GM18907 (cell line): ENCODE measurements around the gene KCNJ10.

ENCODE experiments used
- ATAC-seq: cut with Tn5 transposase; IDR thresholded peaks from one replicate; pipeline ENCODE4 v1.9.1; 2021; ENCODE audit warnings: mild to moderate bottlenecking, moderate library complexity; ENCODE audit not compliant: unreplicated experiment

The KCNJ10 gene

DNA sequence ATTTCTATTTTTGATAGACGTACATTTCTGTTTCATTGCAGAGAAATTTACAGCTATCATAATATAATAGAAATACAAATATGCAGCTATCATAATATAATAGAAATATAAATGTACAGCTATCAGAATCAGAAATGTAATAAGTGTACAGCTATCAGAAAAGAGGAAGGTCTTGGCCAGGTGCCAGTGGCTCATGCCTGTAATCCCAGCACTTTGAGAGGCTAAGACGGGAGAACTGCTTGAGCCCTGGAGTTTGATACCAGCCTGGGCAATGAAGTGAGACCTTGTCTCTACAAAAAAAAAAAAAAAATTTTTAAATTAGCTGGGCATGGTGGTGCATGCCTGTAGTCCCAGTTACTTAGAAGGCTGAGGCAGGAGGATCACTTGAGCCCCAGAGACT is 76.0 kb downstream of the KCNJ10 start:
- ATAC-seq: no peak

DNA sequence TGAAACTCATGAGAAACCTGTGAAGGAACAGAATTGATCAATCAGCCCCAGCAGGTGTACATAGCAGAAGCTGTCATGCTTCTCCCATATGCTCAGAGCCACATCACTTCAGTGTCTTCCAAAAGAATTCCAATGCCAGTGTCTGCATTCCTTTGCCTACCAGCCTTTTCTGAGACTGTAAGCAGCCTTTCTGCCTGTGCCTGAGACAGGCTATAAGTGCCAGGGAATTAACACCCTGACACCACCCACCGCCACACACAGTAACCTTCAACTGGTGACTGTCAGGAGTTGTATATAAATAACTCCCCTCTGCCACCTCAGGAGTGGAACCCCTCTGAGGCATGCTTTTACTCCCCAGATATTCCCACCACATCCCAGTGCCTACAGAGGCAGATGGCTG is 77.8 kb downstream of the KCNJ10 start:
- no peak for ATAC-seq

DNA sequence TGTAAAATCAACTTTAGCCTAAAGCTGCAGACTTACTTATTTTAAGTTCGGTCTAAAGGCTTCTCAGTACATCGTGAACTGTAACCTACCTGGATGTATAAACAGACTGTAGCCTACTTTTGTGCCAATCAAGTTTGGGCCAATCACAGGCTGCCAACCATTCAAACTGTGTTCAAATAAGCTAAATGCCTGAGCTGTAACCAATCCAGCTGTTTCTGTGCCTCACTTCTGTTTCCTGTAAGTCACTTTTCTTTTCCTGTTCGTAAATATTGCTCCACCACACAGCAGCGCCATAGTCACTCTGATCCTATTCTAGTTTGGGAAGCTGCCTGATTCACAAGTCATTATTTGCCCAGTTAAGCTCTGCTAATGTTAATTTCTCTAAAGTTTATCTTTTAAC is 78.4 kb downstream of the KCNJ10 start:
- no peak for ATAC-seq

DNA sequence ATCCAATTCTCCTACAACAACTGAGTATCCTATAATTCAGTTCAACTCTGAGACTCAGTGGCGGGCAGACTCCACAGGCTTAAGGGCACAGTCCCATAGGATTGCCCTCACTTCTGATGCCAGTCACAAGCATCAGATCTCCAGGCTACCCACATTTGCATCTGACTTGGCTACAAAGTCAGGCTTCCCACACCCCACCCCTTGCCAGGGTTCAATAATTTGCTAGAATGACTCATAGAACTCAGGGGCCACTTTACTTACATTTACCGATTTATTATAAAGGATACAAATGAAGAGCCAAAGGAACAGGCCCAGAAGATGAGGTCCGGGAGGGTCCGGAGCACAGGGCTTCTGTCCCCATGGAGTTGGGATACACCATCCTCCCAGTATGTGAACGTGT is 80.0 kb downstream of the KCNJ10 start:
- ATAC-seq: no peak

DNA sequence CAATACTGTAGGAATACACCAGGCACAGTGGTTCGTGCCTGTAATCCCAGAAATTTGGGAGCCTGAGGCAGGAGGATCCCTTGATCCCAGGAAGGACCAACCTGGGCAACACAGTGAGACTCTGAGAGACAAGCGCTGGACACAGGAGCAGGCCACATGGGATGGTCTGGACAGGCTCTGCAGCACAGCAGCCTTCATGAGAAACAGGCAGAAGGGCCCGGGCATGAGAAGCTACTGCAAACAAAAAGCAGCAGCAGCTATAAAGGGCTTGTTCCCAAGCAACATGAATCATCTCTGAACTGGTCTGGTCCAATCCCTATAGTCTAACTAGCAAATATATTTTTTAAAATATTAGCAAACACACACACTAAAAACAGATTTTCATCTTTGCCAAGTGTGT is 80.4 kb downstream of the KCNJ10 start:
- ATAC-seq: no peak

DNA sequence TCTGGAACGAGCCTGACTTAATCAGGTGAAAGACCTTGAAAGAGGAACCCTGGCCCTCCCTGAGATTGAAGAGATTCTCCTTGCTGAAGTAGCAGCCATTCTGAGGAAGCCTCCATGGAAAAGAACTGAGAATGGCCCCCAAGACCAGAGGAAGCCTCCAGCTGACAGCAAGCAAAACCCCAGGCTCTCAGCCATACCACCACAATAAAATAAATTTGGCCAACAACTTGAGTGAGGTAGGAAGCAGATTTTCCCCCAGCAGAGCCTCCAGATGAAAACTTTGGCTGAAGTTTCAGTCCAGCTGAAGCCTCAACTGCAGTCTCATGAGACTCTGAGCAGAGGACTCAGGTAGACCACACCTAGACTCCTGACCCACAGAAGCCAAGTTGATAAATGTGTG is 82.0 kb downstream of the KCNJ10 start:
- ATAC-seq: no peak

DNA sequence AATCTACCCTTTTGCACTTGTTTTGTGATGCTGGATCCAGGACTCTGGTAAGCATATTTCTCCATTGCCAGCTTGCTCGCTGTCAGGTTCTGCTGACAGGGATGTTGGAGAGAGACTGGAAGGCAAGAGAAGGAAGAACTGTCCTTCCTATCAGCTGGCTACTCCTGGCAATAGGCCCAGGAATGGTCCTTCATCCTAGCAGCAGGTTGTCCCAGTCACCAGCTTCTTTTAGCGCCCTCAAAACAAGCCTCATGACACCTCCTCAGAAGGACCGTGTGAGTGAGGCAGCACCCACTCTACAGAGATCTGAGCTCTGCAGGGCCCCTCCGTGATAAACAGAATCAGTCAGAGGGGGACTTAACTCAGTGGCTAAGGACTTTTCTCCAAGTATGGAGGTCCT is 82.8 kb downstream of the KCNJ10 start:
- no peak for ATAC-seq

DNA sequence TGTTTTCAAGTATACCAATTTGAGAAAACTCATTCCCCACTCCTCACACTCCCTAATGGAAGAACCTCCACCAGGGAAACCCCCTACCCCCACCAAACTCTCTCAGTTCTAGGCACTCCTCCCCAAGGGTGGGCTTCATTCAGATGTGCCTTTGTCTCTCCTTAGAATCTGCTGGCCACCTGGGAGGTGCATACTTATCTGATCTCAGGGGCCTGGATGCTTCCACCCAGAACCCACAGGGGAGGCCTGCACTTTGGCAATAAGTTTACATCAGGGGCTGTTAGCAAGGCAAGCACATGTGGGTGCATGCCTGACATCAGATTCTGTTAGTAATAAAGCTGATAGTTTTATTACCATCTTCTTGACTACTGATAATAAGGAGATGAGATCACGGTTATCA is 83.4 kb downstream of the KCNJ10 start:
- no peak for ATAC-seq

DNA sequence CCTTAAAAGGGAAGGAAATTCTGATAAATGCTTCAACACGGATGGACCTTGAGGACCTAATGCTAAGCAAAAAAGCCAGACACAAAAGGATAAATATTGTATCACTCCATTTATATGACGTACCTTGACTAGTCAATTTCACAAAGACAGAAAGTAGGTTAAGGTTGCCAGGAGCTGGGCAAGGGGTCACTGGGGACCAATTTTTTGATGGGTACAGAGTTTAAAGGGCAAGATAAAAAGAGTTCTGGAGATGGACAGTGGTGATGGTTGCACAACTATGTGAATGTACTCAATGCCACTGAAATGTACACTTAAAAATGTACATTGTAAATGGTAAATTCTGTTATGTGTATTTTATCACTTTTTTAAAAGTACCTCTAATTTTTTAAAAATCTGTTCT is 83.9 kb downstream of the KCNJ10 start:
- ATAC-seq: no peak

DNA sequence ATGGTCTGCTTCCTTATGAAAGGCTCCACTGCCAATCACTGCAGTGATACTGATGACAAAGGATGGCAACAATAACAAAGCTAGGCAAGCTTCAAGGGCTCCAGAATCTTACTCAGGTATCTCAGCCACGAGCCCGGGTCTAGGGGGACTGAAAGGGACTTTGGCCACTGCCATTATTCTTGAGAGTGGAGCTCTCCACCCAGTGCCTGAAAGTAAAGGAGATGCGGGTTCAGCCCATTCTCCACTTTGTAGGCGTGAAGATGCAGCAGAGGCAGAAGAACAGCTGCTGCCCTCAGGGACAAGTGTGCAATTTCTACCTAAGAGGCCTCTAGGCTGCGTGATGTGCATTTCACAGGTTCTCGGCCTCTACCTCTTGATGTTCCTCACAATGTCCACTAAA is 84.5 kb downstream of the KCNJ10 start:
- ATAC-seq: no peak

DNA sequence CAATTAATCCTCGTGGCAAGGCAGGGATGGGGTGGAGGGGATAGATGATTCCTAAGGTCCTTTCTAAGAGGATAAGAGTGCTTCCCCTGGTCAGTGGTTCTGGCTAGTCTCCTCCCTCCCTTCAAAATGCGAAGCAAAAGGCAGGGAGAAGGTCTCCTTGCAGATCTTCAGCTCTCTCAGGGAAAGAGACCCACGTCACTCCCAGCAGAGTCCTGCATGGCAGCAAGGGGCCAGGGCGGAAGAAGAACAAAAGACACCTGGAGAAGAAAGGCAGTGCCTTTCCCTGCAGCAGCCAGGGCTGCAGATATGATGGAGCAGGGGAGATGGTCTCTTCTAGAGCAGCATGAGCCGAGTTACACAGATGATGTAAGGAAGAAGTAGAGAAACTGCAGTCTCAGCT is 86.3 kb downstream of the KCNJ10 start:
- no peak for ATAC-seq

DNA sequence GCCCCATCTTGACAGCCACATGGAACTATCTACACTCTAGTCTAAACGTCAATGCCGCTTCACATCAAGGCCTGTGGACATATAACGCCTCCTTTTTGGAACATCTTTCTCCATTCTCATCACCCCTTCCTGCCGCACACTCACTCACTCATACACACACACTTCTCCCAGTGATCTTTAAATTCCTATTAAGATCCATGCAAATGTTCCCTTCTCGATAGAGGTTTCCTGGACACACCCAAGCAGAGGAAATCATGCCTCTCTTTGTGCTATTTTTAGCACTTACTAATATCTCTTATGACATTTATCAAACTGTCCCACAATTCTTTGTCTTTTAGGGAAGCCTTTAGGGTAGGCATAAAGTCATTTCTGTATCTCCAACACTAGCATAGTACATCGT is 87.7 kb downstream of the KCNJ10 start:
- no peak for ATAC-seq

DNA sequence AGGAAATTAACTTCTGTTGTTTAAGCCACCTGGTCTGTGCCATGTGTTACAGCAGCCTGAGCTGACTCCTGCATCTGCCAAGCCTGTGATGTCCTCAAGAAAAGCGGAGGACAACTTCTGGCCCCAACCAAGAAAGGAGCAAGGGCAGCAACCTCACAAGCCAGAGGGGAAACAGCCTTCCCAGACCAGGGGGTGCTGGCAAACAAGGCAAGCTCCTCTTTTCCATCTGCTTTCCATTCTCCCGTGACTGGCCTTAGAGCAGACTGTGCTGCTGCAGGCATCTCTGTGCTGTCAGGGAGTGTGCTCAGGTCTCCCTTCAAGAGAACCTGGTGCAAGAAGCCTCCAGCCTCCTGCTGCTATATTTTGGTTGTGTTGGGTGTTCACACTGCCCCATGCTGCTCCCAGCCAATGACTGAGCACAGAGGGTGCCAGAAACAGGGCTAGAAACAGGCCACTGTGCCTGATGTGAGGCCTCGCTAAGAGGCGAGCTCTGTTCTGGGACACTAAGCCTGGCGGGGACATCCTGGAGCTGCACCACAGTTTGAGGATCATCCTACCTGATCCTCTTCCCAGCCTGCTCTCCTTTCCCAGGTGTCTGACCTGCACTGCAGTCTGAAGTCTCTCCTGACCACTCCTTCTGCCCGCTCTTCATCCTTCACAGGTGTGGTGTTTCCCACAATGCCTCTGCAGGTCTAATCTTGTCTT is 88.5 kb downstream of the KCNJ10 start:
- ATAC-seq: no peak

DNA sequence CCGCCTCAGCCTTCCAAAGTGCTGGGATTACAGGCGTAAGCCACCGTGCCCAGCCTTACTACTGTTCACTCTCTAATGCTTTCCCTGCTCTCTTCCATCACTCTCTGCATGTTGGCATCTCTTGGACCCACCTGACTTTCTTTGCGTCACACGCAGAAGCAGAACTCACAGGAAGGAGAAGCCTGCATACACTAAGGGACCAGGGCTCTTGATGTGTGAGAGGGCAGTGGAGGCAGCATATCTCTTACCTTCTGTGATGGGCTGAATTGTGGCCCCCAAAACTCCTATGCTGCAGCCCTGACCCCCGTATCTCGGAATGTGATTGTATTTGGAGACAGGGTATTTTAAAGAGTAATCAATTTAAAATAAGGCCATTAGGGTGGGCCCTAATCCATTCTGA is 89.2 kb downstream of the KCNJ10 start:
- no peak for ATAC-seq

DNA sequence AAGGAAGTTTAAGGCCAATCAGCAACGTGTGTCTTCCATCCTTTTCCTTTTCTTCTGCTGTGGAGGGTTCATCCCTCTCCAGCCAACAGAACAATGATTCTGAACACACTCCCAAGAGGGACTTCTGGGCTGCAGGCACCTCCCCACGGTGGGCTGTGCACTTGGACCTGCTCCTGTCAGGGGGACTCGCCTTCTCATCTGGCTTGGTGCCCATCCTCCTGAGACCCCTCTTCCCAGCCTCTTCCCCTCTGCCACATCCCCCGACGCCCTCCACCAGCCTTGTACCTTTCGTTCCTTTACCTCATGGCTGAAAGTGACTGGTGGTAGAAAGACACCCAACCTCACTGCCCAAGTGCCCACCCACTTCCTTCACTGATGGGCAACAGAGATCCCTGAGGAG is 89.9 kb downstream of the KCNJ10 start:
- ATAC-seq: no peak

DNA sequence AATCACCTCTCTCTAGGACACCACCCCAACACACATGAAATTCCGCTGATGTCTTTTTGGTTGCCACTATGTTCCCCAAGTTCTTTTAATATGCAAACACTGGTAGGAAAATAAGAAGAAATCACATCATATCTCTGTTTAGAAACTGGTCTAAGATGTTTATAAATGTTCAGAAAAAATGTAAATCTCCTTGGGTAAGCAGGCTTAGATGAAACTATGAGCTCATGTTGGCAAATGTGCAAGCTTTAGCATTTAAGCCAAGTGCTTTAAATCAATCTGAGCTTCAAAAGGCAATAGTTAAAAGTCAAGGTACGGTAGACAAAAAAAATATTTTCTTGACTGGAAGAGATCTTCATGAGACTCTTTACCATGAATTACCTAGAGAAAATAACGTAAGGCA is 90.7 kb downstream of the KCNJ10 start:
- ATAC-seq: no peak

DNA sequence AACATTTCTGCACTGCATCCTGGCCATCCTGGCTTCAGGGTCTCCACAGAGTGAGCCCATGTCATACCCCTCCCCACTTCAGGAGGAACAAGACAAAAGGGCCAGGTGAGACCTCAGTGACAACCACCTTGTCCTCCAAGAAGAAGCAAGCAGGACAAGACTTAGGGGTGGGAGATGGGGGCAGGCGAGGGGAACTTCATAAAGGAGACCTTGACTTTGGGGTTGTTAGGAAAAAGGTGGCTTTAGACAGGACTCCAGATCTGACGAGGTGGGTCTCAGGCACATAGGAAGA is 91.9 kb downstream of the KCNJ10 start:
- ATAC-seq: no peak

DNA sequence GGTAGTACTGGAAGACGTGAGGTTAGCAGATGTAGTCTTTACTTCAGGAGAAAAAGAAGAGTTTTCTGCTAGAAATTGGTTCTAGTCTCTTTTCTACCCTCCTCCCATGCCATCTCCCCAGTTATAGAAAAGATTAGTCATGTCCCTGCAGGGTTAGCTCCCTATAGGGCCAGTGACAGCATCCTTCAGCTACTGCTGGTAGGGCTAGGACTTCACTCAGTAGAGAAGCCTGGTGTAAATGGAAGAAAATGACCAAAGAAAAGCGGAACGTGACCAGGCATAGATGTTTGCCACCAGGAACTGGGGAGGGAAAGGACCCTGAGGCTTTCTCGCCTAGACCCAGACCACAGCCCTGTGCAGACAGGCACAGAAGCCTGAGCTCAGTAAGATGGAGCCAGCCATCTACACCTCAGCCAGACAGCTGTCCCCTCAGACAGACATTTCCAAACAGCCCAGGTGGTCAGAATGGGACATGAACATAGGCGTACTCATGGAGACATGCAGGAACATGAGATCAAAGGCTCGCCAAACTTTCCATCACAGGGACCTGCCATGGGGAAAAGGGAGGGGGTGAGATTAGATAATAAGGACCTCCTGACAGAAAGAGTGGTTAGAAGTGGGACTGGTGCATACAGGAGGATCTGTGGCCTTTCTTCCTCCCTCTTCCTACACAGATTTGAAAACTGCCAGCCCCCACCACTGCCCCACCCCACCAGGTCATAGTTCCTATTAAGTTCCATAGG is 92.4 kb downstream of the KCNJ10 start:
- ATAC-seq: no peak

DNA sequence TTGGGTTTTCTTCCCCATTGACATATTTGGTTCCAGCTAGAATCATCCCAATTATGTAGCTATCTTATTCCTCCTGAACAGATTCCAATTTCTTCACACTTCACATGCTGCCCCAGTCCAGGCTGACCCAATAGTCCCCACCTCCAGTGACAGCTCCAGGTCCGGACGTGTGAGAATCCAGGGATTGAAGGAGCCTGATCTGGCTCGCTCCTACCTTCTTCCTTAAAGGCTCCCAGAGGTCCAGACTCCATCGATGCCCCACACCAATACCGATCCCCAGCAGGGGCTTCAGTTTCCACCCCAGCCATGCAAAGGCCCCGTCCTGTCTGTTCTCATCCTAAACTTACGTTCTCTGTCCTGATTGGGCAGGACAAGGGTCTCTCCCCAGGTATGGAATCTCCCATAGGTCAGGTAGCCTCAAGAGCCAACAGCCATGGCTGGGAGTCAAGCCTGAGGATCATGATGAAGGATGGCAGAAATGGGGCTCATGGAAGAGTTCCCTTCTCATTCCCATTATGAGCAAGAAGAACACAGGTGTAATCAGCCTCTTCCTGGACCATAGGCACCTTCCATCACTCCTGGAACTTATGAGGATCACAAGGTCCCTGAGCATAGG is 95.5 kb downstream of the KCNJ10 start:
- no peak for ATAC-seq

DNA sequence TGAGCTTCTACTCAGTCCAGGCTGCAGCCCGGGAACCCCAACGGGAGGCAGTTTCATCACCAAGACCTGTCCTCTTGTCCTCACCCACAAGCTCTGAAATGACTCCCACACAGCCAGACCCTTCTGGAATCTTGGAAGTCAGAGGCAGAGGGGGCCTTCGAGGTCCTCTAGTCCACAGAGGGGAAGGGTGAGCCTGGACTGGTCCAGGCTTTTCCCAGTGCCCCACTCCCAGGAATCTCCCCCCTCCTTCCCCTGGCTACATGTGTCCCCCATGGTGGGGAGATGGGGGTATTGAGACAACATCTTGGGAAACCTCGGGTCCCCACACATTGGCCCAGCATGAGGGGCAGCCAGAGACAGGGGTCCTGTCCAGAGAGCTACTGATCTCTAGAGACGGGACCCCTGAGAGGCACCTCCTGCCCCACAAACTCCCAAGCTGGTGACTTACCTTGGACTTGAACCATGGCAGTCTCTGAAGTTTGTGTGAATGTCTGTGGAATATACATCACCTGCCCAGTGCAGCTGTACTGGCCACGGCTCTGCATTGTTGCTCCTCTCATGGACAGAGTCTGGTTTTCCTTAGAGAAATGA is 96.5 kb downstream of the KCNJ10 start:
- no peak for ATAC-seq

DNA sequence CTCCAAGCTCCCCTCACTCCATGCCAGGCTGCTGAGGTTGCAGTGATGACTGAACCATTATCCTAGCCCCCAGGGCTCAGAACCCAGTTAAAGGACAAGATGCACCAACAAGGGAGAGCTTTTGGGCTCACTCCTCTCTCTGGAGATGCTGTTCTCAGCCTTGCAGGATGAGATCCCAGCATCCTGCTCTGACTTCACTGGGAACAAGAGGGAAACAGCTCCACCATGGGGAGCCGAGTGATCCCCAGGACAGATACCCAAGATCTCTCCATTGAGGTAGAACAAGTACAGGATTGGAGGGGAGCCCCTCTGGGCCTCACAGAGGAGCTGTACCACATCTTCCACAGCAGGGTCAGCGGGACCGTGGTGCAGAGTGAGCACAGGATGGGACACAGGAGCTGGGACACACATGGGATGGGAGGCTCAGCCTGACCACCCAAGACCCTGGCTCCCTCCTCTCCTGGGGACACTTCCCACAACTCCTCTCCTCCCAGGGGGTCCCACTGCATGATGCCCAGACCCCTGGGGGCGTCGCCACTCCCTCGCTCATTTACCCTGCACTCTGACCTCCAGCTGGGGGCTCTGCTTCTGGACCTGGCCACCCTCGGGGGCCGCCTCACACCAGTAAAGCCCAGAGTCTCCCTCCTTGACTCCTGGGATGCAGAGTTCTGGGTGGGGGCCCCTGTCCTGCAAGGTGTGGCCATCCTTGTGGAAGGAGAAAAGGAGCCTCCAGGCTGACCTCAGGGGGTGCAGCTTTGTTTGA is 97.3 kb downstream of the KCNJ10 start:
- no peak for ATAC-seq
